Effector memory CD8-positive, alpha-beta T cell (primary cell): ENCODE measurements around the gene PODXL2.
"Not testable (repeated sequence)": the region's sequence is repeated elsewhere in the genome, so short reads cannot be mapped to it uniquely, and the experiment has no call there.

Source experiments
- ATAC-seq: fragments of 150-1000 bp; cut with Tn5 transposase; replicated peaks from 2 replicates; pipeline ENCODE4 v1.10.0; 2021; ENCODE audit warnings: mild to moderate bottlenecking, moderate library complexity
- DNase-seq, 3 experiments: peaks; one replicate each; pipeline ENCODE4 v3.0.0; 2021
- H3K27ac Mint-ChIP-seq, 2 donors: one replicate each; pipeline ENCODE4 v1.8.0; 2022; ENCODE audit warnings: mild to moderate bottlenecking in 2 of 2, mixed read lengths in 2 of 2, moderate library complexity in 2 of 2
- H3K27me3 Mint-ChIP-seq, 2 donors: one replicate each; pipeline ENCODE4 v1.8.0; 2022; ENCODE audit warnings: mixed read lengths in 2 of 2
- H3K36me3 Mint-ChIP-seq: one replicate; pipeline ENCODE4 v1.8.0; 2022; ENCODE audit warnings: mild to moderate bottlenecking, moderate library complexity, mixed read lengths; ENCODE audit not compliant: insufficient read depth
- H3K4me1 Mint-ChIP-seq, 2 donors: one replicate each; pipeline ENCODE4 v1.8.0; 2022; ENCODE audit warnings: low read depth in 2 of 2, mixed read lengths in 2 of 2
- H3K4me3 Mint-ChIP-seq, 2 donors: one replicate each; pipeline ENCODE4 v1.8.0; 2022; ENCODE audit warnings: mild to moderate bottlenecking in 2 of 2, mixed read lengths in 2 of 2, moderate library complexity in 2 of 2
- H3K9me3 Mint-ChIP-seq, 2 donors: one replicate each; pipeline ENCODE4 v1.8.0; 2022; ENCODE audit warnings: mixed read lengths in 2 of 2

PODXL2 gene

DNA sequence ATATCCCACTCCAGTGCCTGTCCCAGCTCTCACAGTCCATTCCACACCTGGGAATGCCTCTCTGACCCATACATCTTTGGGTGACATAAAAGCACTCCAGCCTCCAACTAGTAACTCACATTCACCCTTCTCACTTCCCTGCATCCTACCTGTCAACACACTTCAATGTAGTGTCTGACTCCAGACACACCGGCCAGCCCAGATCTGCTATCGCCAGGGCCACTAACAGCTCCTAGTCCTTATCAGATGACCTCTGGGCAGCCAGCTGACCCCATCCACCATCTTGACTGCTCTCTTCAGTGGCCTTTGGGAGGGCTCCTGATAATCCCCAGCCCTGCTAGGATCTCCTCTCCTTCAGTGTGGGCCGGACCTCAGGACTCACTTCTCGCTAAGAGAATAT, 33.7 kb upstream of the PODXL2 start:
- ATAC-seq (no peak), DNase-seq (no peak)
- H3K27me3 Mint-ChIP-seq = no peaks in the 10 kb centered on the region
- H3K4me3 Mint-ChIP-seq = no peak overlapping the region
- no peaks in the 10 kb centered on the region for H3K9me3 Mint-ChIP-seq
- peaks cover 24 to 25% of the 10 kb centered on the region in 2 donors for H3K4me1 Mint-ChIP-seq
- peaks cover 16% of the 10 kb centered on the region for H3K36me3 Mint-ChIP-seq
- no peak overlapping the region for H3K27ac Mint-ChIP-seq

DNA sequence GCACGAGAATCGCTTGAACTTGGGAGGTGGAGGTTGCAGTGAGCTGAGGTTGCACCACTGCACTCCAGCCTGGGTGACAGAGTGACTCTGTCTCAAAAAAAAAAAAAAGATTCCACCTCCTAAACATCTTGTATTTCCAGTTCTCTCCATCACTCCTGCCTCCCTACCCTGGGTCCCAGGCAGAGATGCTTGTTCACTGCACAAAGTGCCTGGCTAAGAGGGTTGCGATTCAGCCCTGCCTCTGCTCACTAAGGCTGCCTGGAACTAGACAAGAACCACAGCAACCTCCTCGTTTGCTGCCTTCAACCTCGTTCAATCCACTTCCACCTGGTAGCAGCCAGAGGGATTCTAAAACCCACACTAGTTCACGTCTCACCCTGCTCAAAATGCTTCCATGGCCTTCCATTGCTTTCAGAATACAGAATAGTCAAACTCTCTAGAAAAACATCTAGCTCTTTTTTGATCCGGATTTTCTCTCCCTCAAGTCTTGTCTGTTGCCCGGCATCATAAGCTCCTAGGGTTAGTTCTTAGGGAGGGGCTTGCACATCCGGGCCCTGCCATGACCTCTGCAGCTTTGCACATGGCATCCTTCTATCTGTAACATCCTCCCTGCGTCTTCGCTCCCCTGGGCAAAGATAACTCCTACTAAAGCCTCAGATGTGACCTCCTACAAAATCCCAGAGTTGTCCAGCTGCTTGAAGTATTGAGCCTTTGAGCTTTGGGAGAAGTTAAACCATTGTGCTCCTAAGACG, 31.8 kb upstream of the PODXL2 start:
- no peaks in the 10 kb centered on the region for H3K27me3 Mint-ChIP-seq
- peak overlapping the region; percentile 74 to 79 for H3K27ac Mint-ChIP-seq
- no peaks in the 10 kb centered on the region for H3K9me3 Mint-ChIP-seq
- H3K36me3 Mint-ChIP-seq = peaks cover 6% of the 10 kb centered on the region
- DNase-seq = no peak
- peak overlapping the region; percentile 60 to 71 for H3K4me3 Mint-ChIP-seq
- no peak for ATAC-seq
- peaks cover 14 to 16% of the 10 kb centered on the region in 2 donors for H3K4me1 Mint-ChIP-seq

DNA sequence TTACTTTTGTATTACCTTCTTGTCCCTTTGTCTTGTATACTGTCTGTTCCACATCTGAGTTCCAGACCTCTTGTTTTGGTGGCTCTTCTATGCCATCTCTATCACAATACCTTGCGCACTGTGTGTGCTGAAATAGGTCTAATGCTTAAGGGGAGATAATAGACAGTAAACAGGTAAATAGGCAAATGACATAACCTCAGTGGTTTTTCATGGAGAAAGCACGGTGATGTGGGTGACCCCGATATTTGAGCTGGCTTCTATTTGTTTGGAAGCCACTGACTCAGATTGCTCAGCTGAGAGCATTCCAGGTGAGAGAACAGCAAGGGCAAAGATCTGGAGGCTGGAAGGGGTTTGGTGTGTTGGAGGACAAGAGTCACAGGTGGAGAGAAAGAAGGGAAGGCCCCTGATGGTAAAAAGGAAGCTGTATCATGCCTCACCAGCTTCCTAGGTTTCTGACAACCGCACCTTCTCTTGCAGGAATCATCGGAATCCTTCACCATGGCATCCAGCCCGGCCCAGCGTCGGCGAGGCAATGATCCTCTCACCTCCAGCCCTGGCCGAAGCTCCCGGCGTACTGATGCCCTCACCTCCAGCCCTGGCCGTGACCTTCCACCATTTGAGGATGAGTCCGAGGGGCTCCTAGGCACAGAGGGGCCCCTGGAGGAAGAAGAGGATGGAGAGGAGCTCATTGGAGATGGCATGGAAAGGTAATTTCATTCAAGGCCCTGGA, 30.0 kb upstream of the PODXL2 start:
- ATAC-seq = no peak
- Mint-ChIP-seq H3K4me1 (peaks cover 14 to 18% of the 10 kb centered on the region in 2 donors), H3K4me3 (peak overlapping the region; percentile 60 to 71), H3K27ac (peak overlapping the region; percentile 74 to 79), H3K9me3 (no peaks in the 10 kb centered on the region), H3K27me3 (no peaks in the 10 kb centered on the region), H3K36me3 (peaks cover 6% of the 10 kb centered on the region)
- DNase-seq = no peak

DNA sequence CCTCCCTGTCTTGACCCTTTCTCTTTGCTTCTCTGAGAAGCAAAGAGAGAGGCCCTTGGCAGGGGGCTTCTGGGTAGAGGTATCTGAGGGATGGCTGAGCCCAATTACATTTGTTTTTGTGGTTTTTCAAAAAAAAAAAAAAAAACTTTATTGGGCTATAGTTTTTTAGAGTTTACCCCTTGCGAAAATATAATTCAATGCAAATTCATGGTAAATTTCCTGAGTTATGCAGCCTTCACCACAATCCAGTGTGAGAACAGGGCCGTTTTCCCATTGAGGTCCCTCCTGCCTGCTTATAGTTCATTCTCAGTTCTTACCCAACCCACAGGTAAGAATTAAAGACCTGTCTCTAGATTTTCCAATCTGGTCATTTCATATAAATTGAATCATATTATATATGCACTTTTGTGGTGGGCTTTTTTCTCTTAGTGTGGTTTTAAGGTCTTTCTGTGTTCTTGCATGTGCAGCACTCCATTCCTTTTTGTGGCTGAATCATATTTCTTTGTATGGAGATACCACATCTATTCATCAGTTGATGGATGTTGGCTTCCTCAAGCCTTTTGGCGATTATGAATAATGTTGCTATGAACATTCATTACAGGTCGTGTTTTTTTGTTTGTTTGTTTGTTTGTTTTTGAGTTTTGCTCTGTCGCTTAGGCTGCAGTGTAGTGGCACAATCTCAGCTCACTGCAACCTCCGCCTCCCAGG, 28.1 kb upstream of the PODXL2 start:
- DNase-seq = no peak
- Mint-ChIP-seq H3K27me3 (no peaks in the 10 kb centered on the region), H3K4me3 (no peak overlapping the region), H3K36me3 (peaks cover 24% of the 10 kb centered on the region), H3K9me3 (no peaks in the 10 kb centered on the region), H3K4me1 (peaks cover 14 to 18% of the 10 kb centered on the region in 2 donors), H3K27ac (no peak overlapping the region)
- ATAC-seq = no peak

DNA sequence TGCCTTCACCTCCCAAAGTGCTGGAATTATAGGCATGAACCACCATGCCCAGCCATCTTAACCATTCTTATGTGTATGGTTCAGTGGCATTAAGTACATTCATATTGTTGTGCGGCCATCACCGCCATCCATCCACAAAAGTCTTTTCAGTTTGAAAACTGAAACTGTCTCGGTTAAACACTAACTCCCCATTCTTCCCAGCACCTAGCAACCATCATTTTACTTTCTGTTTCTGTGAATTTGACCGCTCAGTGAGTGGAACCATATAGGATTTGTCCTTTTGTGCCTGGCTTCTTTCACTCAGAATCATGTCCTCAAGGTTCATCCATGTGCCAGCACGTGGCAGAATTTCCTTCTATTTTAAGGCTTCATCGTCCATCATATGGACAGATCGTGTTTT, 24.9 kb upstream of the PODXL2 start:
- DNase-seq (no peak), ATAC-seq (no peak)
- Mint-ChIP-seq H3K4me1 (peaks cover 0 to 4% of the 10 kb centered on the region in 2 donors), H3K9me3 (no peaks in the 10 kb centered on the region), H3K27me3 (no peaks in the 10 kb centered on the region), H3K36me3 (peaks cover 23% of the 10 kb centered on the region), H3K4me3 (no peak overlapping the region), H3K27ac (no peak overlapping the region)

DNA sequence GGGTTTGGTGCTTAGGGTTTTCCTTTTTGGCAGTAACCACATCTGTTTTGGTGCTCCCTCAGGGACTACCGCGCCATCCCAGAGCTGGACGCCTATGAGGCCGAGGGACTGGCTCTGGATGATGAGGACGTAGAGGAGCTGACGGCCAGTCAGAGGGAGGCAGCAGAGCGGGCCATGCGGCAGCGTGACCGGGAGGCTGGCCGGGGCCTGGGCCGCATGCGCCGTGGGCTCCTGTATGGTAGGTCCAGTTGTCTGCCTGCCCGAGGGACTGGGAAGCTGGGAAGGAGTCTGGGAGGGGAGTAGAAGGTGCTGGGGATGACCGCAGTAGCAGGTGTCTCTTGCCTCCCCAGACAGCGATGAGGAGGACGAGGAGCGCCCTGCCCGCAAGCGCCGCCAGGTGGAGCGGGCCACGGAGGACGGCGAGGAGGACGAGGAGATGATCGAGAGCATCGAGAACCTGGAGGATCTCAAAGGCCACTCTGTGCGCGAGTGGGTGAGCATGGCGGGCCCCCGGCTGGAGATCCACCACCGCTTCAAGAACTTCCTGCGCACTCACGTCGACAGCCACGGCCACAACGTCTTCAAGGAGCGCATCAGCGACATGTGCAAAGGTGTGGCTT, 24.3 kb upstream of the PODXL2 start:
- no peak for DNase-seq
- Mint-ChIP-seq H3K27ac (no peak overlapping the region), H3K36me3 (peaks cover 29% of the 10 kb centered on the region), H3K27me3 (no peaks in the 10 kb centered on the region), H3K4me3 (no peak overlapping the region), H3K9me3 (no peaks in the 10 kb centered on the region), H3K4me1 (peaks cover 0 to 4% of the 10 kb centered on the region in 2 donors)
- ATAC-seq = no peak

DNA sequence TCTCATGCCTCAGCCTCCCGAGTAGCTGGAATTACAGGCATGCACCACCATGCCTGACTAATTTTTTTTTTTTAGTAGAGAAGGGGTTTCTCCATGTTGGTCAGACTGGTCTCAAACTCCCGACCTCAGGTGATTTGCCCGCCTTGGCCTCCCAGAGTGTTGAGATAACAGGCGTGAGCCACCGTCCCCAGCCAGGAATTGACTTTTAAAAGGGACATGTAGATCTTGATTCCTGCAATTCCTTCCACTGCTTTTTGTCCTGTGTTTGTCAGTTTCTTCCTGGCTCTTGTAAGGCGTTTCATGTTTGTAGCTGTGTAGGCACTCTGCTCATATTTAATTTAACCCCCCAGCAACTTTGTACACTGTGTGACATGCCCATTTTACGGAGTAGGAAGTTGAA, 23.4 kb upstream of the PODXL2 start:
- H3K4me3 Mint-ChIP-seq, H3K27ac Mint-ChIP-seq, H3K9me3 Mint-ChIP-seq, ATAC-seq, DNase-seq, H3K27me3 Mint-ChIP-seq, H3K4me1 Mint-ChIP-seq: not testable (repeated sequence)
- H3K36me3 Mint-ChIP-seq = peaks cover 36% of the 10 kb centered on the region

DNA sequence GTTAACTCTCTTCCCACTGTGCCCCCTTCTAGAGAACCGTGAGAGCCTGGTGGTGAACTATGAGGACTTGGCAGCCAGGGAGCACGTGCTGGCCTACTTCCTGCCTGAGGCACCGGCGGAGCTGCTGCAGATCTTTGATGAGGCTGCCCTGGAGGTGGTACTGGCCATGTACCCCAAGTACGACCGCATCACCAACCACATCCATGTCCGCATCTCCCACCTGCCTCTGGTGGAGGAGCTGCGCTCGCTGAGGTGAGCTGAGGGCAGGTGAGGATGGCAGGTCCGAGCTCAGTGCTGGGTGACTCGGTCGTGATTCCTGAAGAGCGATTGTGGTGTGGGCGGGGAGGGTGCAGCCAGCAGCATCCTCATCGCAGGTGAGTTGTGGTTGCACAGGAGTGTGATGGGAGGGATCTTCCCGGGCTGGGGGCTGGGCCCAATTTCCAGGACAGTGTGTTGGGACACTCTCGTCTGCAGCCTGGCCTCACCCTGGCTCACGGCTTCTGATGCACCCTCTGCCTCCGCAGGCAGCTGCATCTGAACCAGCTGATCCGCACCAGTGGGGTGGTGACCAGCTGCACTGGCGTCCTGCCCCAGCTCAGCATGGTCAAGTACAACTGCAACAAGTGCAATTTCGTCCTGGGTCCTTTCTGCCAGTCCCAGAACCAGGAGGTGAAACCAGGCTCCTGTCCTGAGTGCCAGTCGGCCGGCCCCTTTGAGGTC, 22.7 kb upstream of the PODXL2 start:
- peaks cover 0 to 5% of the 10 kb centered on the region in 2 donors for H3K4me1 Mint-ChIP-seq
- no peaks in the 10 kb centered on the region for H3K27me3 Mint-ChIP-seq
- ATAC-seq = no peak
- H3K9me3 Mint-ChIP-seq = no peaks in the 10 kb centered on the region
- H3K36me3 Mint-ChIP-seq = peaks cover 39% of the 10 kb centered on the region
- no peak overlapping the region for H3K27ac Mint-ChIP-seq
- H3K4me3 Mint-ChIP-seq = no peak overlapping the region
- DNase-seq = no peak

DNA sequence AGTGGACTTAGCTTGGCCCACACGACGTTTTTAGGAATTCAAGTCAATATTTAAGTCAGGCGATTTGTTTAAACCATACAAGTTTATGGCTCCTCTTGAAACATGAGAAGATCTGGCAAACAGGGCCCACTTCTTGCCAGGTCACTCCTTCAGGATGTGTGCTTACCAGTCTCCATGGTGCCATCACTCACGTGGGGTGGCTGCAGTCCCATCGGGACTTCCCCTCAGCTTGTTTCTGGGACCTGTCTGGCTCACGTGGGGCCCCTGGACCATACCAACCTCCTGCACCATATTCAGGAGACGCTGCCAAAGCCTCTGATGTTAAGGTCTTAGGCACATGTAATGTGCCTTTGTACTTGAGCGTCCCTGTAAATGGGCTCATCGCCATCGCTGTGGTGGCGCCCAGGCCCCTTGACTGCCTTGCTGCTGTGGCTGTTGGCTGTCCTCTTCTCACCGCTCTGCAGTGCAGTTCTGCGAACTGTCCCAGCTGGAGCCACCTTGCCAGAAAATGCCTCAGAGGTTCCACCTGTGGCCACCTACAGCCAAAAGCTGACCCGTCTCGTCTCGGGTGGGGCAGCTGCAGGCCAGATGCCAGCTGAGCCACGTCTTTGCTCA, 21.9 kb upstream of the PODXL2 start:
- Mint-ChIP-seq H3K27ac (peak overlapping the region in 1 of 2 donors; percentile 51), H3K4me1 (peaks cover 0 to 5% of the 10 kb centered on the region in 2 donors), H3K36me3 (peaks cover 43% of the 10 kb centered on the region), H3K27me3 (no peaks in the 10 kb centered on the region), H3K9me3 (no peaks in the 10 kb centered on the region), H3K4me3 (no peak overlapping the region)
- no peak for DNase-seq
- no peak for ATAC-seq

DNA sequence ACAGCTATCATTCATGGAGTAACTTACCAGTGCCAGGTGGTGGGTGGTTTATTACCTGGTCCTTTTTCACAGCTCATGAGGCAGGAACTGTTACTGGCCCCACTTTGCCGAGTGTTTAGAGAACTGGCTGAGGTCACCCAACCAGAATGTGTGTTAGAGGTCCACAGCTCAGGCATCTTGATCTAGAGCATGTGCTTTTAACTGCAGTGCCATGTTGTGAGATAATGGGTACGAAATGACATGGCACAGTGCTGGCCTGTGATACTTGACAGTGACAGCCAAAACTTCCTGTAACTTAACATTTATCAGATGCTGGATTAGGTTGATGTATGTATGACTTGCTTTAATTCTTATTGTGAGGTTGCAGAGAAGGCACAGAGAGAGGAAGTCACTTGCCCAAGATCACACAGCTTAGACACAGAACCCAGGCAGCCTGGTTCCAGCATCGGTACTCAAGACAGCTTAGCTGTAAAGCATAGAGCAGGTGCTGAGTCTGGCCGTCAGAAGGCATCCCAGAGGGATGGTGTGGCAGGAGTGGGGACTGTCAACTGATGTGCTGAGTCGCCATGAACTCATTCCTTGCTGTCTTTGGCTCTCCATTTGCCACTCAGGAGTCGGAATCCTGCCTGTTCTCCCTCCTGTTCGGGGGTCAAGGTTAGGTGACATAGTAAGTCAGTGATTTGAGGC, 21.2 kb upstream of the PODXL2 start:
- ATAC-seq (no peak), DNase-seq (no peak)
- peaks cover 43% of the 10 kb centered on the region for H3K36me3 Mint-ChIP-seq
- no peak overlapping the region for H3K4me3 Mint-ChIP-seq
- H3K9me3 Mint-ChIP-seq = no peaks in the 10 kb centered on the region
- peak overlapping the region in 1 of 2 donors; percentile 51 for H3K27ac Mint-ChIP-seq
- peaks cover 0 to 3% of the 10 kb centered on the region in 2 donors for H3K4me1 Mint-ChIP-seq
- H3K27me3 Mint-ChIP-seq = no peaks in the 10 kb centered on the region

DNA sequence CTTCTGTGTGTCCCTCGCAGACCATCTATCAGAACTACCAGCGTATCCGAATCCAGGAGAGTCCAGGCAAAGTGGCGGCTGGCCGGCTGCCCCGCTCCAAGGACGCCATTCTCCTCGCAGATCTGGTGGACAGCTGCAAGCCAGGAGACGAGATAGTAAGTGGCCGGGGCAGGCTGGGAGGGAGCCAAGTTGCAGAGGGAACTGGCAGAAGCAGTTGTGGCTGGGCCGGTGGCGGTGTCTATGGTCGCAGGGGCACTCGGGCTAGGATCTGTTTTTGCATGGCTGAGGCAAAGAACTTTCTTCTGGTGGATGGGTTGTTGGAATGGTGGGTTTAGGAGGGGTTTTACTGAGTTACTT, 20.6 kb upstream of the PODXL2 start:
- Mint-ChIP-seq H3K4me3 (no peak overlapping the region), H3K4me1 (peaks cover 0 to 3% of the 10 kb centered on the region in 2 donors), H3K36me3 (peaks cover 43% of the 10 kb centered on the region), H3K9me3 (no peaks in the 10 kb centered on the region), H3K27me3 (no peaks in the 10 kb centered on the region), H3K27ac (no peak overlapping the region)
- DNase-seq = no peak
- no peak for ATAC-seq

DNA sequence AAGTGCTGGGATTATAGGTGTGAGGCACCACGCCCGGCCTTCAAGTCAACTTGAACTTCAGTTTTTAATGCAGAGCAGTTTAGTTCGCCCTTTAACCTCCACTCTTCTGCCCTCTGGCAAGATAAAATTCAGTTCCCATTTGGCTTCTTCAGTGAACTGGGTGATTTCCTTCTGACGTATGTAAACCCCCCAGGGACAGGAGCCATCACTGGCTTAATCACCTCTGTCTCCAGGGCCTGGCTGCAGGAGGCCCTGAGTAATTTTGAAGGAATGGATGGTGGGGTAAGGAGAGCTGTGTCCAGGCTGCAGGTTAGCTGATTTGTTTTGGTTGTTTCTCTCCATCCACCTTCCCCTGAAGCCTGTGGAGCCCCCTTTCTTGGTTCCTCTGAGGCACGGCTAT, 18.9 kb upstream of the PODXL2 start:
- H3K36me3 Mint-ChIP-seq = peaks cover 33% of the 10 kb centered on the region
- H3K4me1 Mint-ChIP-seq = peaks cover 0 to 3% of the 10 kb centered on the region in 2 donors
- no peaks in the 10 kb centered on the region for H3K27me3 Mint-ChIP-seq
- ATAC-seq = no peak
- no peak overlapping the region for H3K4me3 Mint-ChIP-seq
- no peaks in the 10 kb centered on the region for H3K9me3 Mint-ChIP-seq
- H3K27ac Mint-ChIP-seq = no peak overlapping the region
- no peak for DNase-seq
